ENCODE measurements around the gene SDC3.

The SDC3 gene

GRCh38 chr1:30860320-30860652 is 48.3 kb downstream of the SDC3 start:
- in situ Hi-C loops (cut with HindIII; ENCODE audit: low sequenced_read_pairs): no loop called here

- in situ Hi-C loops (cut with HindIII; ENCODE audit: low sequenced_read_pairs): no loop called here
Measured at GRCh38 chr1:30857964-30858363, 50.6 kb downstream of the SDC3 start.

DNA sequence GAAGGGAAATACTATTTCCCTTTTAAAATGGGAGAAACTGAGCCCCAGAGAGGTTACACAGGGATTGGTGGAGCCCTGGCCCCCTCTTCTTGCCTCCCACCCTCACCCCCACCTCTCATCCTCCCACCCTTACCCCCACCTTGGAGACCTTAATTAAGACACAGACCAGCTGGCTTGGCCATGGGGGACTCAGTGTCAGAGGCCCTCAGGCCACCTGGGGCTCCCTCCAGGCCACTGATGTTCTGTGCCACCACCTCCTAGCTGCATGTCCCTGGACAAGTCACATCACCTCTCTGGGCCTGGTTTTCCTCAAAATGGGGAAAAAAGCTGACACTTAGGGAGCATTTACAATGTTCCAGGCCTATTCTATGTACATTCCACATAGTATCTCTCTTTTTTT is 51.5 kb downstream of the SDC3 start:
- in situ Hi-C loops (cut with HindIII; ENCODE audit: low sequenced_read_pairs): no loop called here

- in situ Hi-C loops (cut with HindIII; ENCODE audit: low sequenced_read_pairs): no loop called here
Measured at GRCh38 chr1:30856260-30856790, 52.2 kb downstream of the SDC3 start.

DNA sequence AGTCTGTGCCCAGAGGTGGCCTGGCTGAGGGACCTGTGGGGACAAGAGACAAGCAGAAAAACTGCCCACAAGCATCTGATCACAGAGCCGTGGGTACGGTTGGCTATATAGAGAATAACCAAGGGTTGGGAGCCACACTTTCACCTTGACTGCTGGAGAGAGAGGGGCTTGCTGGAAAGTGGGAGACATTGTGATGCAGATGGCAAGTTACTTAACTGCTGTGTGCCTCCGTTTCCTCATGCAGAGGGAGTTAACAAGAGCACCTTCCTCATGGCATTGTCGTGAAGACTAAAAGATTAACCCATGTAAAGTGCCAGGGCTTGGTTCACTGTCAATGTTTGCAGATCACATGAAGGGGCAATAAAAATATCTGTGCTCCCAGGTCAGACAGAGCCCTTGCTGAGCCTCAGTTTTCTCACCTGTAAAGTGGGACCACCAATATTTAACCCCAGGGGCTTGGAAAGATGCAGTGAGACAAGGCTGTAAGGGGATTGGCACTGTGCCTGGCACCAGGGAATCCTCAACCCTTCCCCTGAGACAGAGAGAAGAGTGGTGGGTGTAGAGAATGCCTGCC is 52.8 kb downstream of the SDC3 start:
- in situ Hi-C loops (cut with HindIII; ENCODE audit: low sequenced_read_pairs): no loop called here

GRCh38 chr1:30853350-30853749 is 55.2 kb downstream of the SDC3 start:
- in situ Hi-C loops (cut with HindIII; ENCODE audit: low sequenced_read_pairs): no loop called here

- in situ Hi-C loops (cut with HindIII; ENCODE audit: low sequenced_read_pairs): no loop called here
Measured at GRCh38 chr1:30852026-30852425, 56.5 kb downstream of the SDC3 start.

GRCh38 chr1:30851286-30851685 is 57.3 kb downstream of the SDC3 start:
- in situ Hi-C loops (cut with HindIII; ENCODE audit: low sequenced_read_pairs): no loop called here

DNA sequence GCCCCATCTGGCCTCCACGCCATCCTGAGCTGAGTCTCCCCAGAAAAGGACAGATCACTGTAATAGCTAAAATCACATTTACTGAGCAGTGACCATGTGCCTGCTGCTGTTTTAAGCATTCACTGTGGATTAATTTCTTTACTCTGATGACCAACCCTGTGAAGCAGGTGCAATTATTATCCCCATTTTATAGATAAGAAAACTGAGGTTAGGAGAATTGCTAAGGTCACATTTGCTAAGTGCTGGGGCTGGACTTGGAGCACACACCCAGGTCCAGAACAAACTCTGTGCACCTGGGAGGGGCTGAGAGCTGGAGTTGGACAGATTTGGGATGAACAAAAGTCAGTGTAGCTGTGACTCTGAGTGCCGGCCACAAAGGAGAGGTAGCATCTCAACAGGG is 58.0 kb downstream of the SDC3 start:
- in situ Hi-C loops (cut with HindIII; ENCODE audit: low sequenced_read_pairs): no loop called here

DNA sequence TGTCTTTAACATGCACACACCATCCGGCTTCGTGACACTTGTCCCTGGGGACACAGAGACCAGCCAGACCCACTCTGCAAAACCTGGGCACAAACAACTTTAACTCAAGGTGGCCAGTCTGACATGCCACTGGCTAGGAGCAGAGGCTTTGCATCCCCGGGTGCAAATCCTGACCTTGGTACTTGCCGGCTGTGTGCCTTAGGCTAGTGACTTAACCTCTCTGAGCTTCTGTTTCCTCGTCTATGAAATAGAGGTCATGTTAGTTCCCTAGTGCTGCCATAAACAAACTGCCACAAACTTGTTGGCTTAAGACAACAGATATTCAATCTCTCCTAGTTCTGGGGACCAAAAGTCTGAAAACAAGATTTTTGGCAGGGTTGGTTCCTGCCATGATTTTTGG is 60.4 kb downstream of the SDC3 start:
- in situ Hi-C loops (cut with HindIII; ENCODE audit: low sequenced_read_pairs): no loop called here

DNA sequence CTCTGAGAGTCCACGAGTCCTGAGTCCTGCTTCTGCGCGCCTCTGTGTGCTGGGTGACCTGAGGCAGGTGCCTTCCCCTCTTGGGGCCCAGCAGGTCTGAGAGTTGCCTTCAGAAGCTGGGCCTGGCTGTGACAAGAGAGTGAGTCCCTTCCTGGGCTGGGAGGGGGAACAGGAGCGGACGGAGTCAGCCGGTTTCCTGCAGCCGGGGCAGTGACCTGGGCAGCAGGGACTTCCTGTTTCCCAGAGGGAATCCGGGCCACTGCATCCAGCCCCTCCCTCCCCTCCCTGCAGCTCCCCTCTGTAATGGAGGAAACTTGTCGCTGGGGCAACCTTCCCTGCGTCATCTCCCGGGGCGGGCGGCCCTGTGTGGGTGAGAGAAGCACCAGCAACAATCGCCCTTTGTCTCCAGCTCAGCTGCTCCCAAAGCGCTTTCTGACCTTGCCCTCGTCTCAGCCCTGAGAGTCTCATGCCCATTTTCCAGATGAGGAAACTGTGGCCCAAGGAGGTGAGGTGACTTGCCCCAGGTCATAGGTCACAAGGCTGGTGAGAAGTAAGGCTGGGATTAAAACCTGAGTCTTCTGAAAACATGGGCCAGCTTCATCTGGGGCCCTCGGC is 61.1 kb downstream of the SDC3 start:
- in situ Hi-C loops (cut with HindIII; ENCODE audit: low sequenced_read_pairs): no loop called here

GRCh38 chr1:30846587-30846986 is 62.0 kb downstream of the SDC3 start:
- in situ Hi-C loops (cut with HindIII; ENCODE audit: low sequenced_read_pairs): no loop called here

DNA sequence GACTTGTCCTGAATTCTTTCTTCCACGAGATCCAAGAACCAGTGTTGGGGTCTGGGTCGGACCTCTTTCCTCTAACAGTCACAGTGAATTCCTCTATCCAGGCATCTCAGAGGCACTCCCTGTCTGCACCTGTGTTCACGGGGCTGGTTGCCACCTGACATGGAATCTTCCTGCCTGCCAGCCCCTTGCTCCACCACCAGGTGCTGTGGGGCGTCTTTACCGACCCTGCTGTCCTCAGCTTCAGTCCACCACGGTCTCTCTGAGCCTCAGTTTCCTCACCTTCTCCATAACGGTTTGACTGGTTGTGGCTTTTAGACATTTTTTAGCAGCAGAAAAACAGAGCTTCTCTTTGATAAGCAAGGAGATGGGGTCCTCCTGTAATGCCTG is 62.7 kb downstream of the SDC3 start:
- in situ Hi-C loops (cut with HindIII; ENCODE audit: low sequenced_read_pairs): no loop called here

DNA sequence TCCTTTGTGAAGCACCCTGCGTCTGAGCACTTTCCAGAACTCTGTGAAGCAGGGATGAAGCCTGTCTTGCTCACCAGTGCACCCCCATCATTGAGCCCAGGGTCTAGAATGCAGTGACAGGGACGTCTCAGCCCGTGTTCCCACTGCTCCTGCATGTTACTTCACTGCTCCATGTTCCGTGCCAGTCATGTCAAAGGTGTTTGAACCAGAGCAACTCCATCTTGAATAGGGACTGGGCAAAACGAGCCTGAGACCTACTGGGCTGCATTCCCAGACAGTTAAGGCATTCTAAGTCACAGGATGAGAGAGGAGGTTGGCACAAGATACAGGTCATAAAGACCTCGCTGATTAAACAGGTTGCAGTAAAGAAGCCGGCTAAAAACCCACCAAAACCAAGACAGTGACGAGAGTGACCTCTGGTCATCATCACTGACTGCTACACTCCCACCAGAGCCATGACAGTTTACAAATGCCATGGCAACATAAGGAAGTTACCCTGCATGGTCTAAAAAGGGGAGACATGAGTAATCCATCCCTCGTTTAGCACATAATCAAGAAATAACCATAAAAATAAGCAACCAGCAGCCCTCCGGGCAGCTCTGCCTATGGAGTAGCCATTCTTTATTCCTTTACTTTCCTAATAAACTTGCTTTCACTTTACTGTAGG is 63.2 kb downstream of the SDC3 start:
- in situ Hi-C loops (cut with HindIII; ENCODE audit: low sequenced_read_pairs): no loop called here

DNA sequence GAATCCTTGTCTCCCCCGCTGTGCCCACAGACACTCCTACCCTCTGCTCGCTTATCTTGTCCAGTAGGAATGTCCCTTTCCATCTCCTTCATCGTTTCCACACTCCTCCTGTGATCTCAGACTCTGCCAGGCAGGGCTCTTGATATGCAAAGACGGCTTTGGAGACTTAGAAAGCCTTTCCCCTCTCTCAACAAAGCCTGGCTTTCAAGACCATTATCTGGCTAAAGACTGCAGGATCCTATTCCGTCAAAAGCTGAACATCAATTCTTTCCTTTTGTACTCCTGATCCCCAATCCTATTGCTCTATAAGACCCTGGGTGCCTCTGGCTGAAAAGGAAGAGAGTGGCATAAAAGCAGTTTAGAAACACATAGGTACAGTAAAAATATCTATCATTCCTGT is 63.9 kb downstream of the SDC3 start:
- in situ Hi-C loops (cut with HindIII; ENCODE audit: low sequenced_read_pairs): no loop called here

DNA sequence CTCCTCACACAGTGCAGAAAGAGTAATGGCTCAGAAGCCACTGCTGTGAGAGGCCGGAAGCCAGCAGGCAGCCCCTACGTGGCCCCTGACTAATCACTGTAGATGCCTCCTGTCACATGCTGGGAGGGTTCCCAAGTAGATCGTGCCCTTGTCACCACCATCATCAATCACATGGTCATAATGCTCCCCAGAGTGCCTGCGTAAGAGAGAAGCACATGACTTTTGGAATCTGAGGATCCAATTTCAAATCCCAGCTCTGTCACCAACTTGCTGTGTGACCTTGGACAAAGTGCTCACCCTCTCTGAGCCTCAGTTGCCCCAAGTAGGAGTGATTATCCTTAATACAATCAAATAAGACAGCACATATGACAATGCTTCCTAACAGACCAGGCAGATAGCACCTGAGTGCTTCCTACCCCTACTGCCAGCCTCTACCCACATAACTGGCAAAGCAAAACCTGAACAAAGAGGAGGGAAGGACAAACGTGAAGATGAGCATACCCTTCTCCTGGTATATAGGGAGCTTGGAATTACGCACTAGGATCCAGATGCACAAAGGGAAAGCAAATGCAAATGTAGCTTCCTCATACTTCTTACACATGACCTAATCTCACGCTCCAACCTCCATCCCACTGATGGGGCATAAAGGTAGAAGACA is 65.7 kb downstream of the SDC3 start:
- in situ Hi-C loops (cut with HindIII; ENCODE audit: low sequenced_read_pairs): no loop called here

DNA sequence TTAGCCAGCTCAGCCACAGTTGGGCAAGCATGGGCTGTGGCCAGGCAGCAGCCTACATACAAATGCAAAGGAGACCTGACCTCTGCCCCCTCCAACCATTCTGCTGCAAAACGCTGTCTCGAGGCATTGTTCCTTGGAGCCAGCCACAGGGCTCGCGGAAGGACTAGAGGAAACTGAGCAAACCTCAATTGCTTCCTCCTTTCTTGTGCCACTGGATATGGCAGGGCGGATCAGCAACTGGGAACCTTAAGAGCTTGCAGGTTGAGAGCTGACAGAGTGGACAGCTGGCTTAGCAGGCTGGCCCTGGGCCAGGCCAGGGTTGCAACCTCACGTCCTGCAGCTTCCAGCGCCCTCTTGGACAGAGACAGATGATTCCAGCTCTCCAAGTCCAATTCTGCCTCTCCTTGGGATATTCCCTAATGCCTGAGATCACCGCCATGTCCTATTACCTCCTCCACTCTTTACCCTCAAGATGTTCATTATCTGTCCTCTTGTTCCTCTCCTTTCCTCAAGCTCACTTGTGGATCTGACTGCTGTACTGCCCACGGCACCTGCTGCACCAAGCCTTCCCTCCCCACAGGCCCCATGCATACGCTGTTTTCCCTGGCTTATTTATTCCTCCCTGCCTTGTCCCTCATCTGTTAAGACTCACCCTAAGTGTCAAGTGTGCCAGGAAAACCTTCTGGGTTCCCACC is 67.5 kb downstream of the SDC3 start:
- in situ Hi-C loops (cut with HindIII; ENCODE audit: low sequenced_read_pairs): no loop called here

DNA sequence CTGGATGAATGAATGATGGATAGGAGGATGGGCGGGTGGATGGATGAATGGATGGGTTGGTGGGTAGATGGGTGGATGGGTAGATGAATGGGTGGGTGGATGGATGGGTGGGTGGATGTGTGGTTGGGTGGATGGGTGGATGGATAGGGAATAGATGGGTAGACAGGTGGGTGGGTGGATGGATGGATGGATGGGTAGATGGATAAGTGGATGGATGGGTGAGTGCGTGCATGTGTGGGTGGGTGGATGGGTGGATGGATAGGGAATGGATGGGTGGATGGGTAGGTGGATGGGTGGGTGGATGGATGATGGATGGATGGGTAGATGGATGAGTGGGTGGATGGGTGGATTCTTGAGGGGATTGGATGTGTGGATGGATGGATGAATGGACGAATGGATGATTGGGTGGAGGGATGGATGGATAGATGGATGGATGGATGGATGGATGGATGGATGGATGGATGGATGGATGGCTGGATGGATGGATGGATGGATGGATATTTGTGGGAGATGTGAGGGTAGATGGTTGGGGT is 68.7 kb downstream of the SDC3 start:
- in situ Hi-C loops (cut with HindIII; ENCODE audit: low sequenced_read_pairs): no loop called here

GRCh38 chr1:30838996-30839395 is 69.6 kb downstream of the SDC3 start:
- in situ Hi-C loops (cut with HindIII; ENCODE audit: low sequenced_read_pairs): no loop called here

DNA sequence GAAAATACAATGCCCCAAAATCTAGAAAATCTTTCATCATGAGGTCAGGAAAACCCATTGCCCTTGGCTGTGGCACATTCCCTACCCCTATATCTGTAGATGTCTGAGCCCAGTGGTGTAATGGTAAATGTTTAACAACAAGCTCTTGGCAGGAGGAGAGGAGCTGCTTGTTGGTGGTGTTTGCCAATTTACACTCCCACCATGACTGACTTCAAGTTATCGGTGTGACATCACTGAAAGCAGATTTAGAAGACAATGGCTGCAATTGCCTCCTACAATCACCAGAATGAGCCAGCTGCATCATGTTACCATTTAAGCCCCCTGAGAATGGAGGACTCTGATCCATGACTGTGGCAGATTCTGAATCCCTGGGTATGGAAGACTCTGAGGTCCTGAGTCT is 70.9 kb downstream of the SDC3 start:
- in situ Hi-C loops (cut with HindIII; ENCODE audit: low sequenced_read_pairs): no loop called here

DNA sequence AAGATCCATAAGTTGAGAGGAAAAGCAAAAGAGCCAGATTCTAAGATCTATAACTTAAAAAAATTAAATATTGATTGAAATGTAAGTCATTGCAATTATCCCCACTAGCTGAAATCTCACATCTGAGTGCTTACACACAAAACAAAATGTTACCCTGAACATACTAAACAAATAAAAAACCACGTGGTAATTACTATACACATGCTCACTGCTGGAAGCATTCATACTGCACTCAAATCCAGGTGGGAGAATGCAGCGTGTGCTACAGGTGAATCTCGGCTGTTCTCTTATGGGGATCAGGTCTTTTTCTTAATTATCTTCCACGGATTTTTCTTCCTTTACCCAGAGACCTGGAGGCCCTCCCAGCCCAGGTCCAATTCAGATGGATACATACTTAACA is 74.3 kb downstream of the SDC3 start:
- in situ Hi-C loops (cut with HindIII; ENCODE audit: low sequenced_read_pairs): no loop called here
